Tibial nerve (tissue), 4 donors: Measurements from ENCODE around the gene NCK1.

Experiments
- EP300 ChIP-seq, 2 donors: sonication (generic); formaldehyde crosslinking; IDR thresholded peaks; one replicate each; pipeline ENCODE4 v1.6.1; 2017; ENCODE audit warnings: antibody characterized with exemption in 2 of 2, mild to moderate bottlenecking in 1 of 2
- POLR2A ChIP-seq, 2 donors: fragments of 450-650 bp; IDR thresholded peaks; one replicate each; pipeline ENCODE4 v1.6.1; 2017; ENCODE audit warnings: antibody characterized with exemption in 2 of 2, mild to moderate bottlenecking in 2 of 2, moderate library complexity in 2 of 2
- TF ChIP-seq, protein P1 (sequence below), 5 experiments: fragments of 200-600 bp in 3 of 5; fragments of 450-650 bp in 2 of 5; sonication (generic) in 3 of 5; IDR thresholded peaks; one replicate each; pipeline ENCODE4 v1.5.1; 2016 to 2019; ENCODE audit warnings: antibody characterized with exemption in 5 of 5, mild to moderate bottlenecking in 3 of 5, moderate library complexity in 2 of 5

DNA sequence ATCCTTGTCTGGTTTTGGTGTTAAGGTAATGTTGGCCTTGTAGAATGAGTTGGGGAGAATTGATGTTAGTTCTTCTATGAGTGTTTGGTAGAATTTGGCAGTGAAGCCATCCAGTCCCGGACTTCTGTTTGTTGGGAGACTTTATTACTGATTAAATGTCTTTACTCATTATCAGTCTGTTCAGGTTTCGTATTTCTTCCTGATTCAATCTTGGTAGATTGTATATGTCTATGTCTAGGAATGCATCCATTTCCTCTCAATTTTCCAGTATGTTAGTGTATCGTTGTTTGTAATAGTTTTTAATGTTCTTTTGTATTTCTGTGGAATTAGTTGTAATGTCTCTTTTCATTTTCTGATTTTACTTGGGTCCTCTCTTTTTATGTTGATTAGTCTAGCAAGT is 39.4 kb downstream of the NCK1 start:
- TF ChIP-seq, protein P1, sequence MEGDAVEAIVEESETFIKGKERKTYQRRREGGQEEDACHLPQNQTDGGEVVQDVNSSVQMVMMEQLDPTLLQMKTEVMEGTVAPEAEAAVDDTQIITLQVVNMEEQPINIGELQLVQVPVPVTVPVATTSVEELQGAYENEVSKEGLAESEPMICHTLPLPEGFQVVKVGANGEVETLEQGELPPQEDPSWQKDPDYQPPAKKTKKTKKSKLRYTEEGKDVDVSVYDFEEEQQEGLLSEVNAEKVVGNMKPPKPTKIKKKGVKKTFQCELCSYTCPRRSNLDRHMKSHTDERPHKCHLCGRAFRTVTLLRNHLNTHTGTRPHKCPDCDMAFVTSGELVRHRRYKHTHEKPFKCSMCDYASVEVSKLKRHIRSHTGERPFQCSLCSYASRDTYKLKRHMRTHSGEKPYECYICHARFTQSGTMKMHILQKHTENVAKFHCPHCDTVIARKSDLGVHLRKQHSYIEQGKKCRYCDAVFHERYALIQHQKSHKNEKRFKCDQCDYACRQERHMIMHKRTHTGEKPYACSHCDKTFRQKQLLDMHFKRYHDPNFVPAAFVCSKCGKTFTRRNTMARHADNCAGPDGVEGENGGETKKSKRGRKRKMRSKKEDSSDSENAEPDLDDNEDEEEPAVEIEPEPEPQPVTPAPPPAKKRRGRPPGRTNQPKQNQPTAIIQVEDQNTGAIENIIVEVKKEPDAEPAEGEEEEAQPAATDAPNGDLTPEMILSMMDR (IDR thresholded peaks at IDR 0.05) = no peak
- no peak for TF ChIP-seq POLR2A (IDR thresholded peaks at IDR 0.05)
- no peak for TF ChIP-seq EP300 (IDR thresholded peaks at IDR 0.05)
